Omental fat pad (tissue), 4 donors: ENCODE data around the gene RHOJ. TPM values are rescaled to one million over a fixed set of nuclear protein-coding genes. Genes with fewer than 3 reads are reported as not detected.

Experiments used
- ATAC-seq: fragments of 150-250 bp; one replicate; pipeline ENCODE4 v1.9.1; 2016; ENCODE audit warnings: mild to moderate bottlenecking, moderate library complexity; ENCODE audit not compliant: low FRiP score
- DNase-seq: peaks from one replicate; pipeline ENCODE4 v3.0.0-alpha.2; 2019; ENCODE audit warnings: low spot score
- total RNA-seq, 4 donors: library from RNA; depleted of rRNA; stranded (reverse); fragments of >200 nt; gene quantifications; one replicate each; pipeline ENCODE4 v1.1.0, GENCODE V29; 2016
- TF ChIP-seq, protein P1 (sequence below), 3 donors: fragments of 450-650 bp; IDR thresholded peaks; one replicate each; pipeline ENCODE4 v1.5.1; 2016 to 2017; ENCODE audit warnings: antibody characterized with exemption in 3 of 3, mild to moderate bottlenecking in 3 of 3, moderate library complexity in 2 of 3

Gene RHOJ
- total RNA-seq, 4 donors from 2014 or later, result 5.2 to 33.9 (median 11.8) TPM

DNA sequence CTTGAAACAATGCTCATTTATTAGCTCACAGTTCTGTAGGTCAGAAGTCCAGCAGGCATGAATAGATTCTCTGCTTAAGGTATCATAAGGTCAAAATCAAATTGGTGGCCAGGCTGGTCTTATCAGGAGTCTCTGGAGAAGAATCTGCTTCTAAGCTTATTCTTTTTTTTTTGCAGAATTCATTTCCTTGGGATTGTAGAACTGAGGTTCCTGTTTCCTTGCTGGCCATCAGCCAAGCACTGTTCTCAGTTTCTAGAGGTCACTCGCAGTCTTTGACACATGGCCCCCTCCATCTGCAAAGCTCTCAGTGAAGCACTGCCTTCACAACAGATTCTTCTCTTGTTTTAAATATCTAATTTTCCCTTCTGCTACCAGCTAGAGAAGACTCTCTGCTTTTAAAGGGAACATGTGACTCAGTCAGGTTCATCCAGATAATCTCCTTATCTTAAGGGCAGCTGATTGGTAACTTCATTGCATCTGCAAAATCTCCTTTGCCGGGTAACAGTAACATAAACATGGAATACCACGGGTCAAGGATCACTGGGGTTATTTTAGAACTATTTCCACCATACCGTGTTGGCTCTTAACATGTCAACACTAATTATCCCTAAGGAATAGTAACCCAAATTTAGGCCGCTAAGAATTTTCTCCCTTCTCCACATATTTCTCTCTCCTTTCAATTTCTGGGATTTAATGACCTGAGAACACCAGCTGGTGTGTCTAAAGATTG is 25.3 kb downstream of the RHOJ start:
- no peak for DNase-seq
- no peak for ATAC-seq
- TF ChIP-seq, protein P1, sequence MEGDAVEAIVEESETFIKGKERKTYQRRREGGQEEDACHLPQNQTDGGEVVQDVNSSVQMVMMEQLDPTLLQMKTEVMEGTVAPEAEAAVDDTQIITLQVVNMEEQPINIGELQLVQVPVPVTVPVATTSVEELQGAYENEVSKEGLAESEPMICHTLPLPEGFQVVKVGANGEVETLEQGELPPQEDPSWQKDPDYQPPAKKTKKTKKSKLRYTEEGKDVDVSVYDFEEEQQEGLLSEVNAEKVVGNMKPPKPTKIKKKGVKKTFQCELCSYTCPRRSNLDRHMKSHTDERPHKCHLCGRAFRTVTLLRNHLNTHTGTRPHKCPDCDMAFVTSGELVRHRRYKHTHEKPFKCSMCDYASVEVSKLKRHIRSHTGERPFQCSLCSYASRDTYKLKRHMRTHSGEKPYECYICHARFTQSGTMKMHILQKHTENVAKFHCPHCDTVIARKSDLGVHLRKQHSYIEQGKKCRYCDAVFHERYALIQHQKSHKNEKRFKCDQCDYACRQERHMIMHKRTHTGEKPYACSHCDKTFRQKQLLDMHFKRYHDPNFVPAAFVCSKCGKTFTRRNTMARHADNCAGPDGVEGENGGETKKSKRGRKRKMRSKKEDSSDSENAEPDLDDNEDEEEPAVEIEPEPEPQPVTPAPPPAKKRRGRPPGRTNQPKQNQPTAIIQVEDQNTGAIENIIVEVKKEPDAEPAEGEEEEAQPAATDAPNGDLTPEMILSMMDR (IDR thresholded peaks at IDR 0.05), result no peak

GRCh38 chr14:63231766-63232165 is 27.5 kb downstream of the RHOJ start:
- no peak for DNase-seq
- no peak for ATAC-seq

GRCh38 chr14:63237791-63238190 is 33.5 kb downstream of the RHOJ start:
- no peak for DNase-seq
- ATAC-seq, result no peak
- TF ChIP-seq, protein P1 (IDR thresholded peaks at IDR 0.05), result no peak

More at GRCh38 chr14:63231766-63232165, 27.5 kb downstream of the RHOJ start:
- TF ChIP-seq, protein P1 (IDR thresholded peaks at IDR 0.05), result no peak

- ATAC-seq, result no peak
- TF ChIP-seq, protein P1 (IDR thresholded peaks at IDR 0.05), result no peak
- no peak for DNase-seq
These were observed 36.0 kb downstream of the RHOJ start for GRCh38 chr14:63240221-63240620.

DNA sequence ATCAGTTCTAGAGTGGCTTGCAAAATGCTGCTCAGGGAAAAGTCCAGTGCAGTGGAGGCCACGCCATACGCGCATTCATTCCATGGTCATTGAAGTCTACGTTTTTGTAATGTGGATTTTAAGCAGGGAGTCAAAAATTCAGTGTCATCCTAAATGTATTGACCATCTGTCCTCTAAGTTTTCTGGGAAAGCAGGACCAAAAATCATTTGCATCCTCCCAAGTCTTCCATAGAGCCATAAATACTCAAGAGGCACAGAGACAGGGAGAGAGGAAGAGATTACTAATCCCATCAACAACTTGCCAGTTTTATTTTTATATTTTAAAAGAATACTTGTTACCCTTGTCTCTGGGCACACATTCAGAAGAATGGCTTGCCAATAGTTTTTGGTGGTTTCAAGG is 36.9 kb downstream of the RHOJ start:
- TF ChIP-seq, protein P1 (IDR thresholded peaks at IDR 0.05), result no peak
- ATAC-seq (no peak), DNase-seq (no peak)

DNA sequence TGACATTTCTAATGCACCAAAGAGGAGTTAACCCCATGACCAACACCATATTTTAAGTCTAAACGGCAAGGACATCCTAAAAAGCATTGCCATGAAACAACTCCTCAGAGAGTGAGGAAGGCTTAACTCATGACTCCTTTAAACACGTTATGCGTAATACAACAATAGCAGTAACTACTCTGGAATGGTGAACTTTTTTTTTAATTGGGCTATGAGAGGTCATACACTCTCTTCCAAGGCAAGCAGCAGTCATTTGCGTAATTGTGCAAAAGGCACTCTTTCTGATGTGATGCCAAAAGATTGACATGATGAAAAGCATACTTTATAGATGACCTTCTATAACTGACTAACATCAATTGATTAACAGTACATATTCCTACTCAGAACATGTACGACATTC is 39.4 kb downstream of the RHOJ start:
- DNase-seq (no peak), ATAC-seq (no peak)
- TF ChIP-seq, protein P1 (IDR thresholded peaks at IDR 0.05), result no peak

DNA sequence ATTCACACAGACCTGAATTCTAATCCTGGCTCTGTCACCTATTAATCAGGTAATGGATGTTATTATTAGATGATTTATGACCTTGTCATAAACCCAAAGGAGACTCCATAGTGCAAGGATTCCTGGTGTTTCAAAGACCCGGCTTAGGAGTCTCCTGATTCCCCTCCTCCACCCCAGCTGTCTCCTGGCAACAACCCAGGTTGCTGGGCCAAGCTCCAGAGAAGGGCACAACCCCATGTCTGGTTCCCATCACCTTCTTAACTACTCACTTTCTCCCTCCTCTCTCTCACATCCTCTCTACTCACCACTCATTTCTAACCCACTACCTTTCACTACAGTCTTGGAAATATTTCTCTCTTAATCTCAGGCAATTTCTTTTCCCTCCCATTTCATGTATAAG is 41.6 kb downstream of the RHOJ start:
- ATAC-seq (no peak), DNase-seq (no peak)
- TF ChIP-seq, protein P1 (IDR thresholded peaks at IDR 0.05), result no peak
